H1 (cell line): ENCODE results near the gene SCAF1. TPM values are rescaled to one million over a fixed set of nuclear protein-coding genes. Genes with fewer than 3 reads are reported as not detected.

Source experiments
- CTCF ChIA-PET: fragments of 300-600 bp; sonication (Branson Sonifier 250); formaldehyde crosslinking; loops from one replicate; lab custom pipeline; 2021; ENCODE audit not compliant: partially characterized antibody; lab: Charles Lee
- POLR2A ChIA-PET: fragments of 300-600 bp; sonication (Branson Sonifier 250); formaldehyde crosslinking; loops from one replicate; lab custom pipeline; 2021; ENCODE audit warnings: inconsistent platforms; ENCODE audit not compliant: partially characterized antibody; lab: Charles Lee
- DNase-seq, 2 experiments: peaks; one replicate each; pipeline versions ENCODE4 v3.0.0 to v3.0.0-alpha.2; 2010 to 2022; ENCODE audit warnings: low spot score in 2 of 2, low read depth in 1 of 2, mixed read lengths in 1 of 2
- FAIRE-seq: peaks from 2 replicates; lab custom pipeline; 2011; peaks lifted over from hg19 to GRCh38; lab: Jason Lieb, UNC
- H2AFZ ChIP-seq: 2 replicates; pipeline ENCODE4 v1.8.1; 2012; ENCODE audit warnings: low read length, inconsistent platforms
- H2AK5ac ChIP-seq: 2 replicates; pipeline ENCODE4 v1.6.1; 2013; ENCODE audit warnings: low read depth, low read length
- H2BK120ac ChIP-seq: replicated peaks from 2 replicates; pipeline ENCODE3; 2013; ENCODE audit warnings: low read depth, low read length, inconsistent platforms
- H2BK12ac ChIP-seq: 2 replicates; pipeline ENCODE4 v1.6.1; 2013; ENCODE audit warnings: low read depth, low read length
- H2BK15ac ChIP-seq: 2 replicates; pipeline ENCODE4 v1.6.1; 2013; ENCODE audit warnings: low read length
- H2BK20ac ChIP-seq: 2 replicates; pipeline ENCODE4 v1.6.1; 2013; ENCODE audit warnings: low read length
- H2BK5ac ChIP-seq: 2 replicates; pipeline ENCODE4 v1.6.1; 2013; ENCODE audit warnings: low read depth, low read length
- H3K14ac ChIP-seq: 2 replicates; pipeline ENCODE4 v1.6.1; 2013; ENCODE audit warnings: inconsistent platforms; ENCODE audit not compliant: insufficient read length
- H3K18ac ChIP-seq: 2 replicates; pipeline ENCODE4 v1.6.1; 2013; ENCODE audit warnings: low read length; ENCODE audit errors: extremely low read depth
- H3K23ac ChIP-seq: 2 replicates; pipeline ENCODE4 v1.6.1; 2013; ENCODE audit warnings: inconsistent platforms; ENCODE audit not compliant: insufficient read length
- H3K23me2 ChIP-seq: 2 replicates; pipeline ENCODE4 v1.6.1; 2013; ENCODE audit warnings: low read depth, low read length
- H3K27ac ChIP-seq: 2 replicates; pipeline ENCODE4 v1.6.1; 2011; ENCODE audit warnings: low read depth, low read length, inconsistent platforms
- H3K27me3 ChIP-seq, 4 experiments: replicated peaks in 1 of 4; 1 replicate in 1 of 4; 2 replicates in 3 of 4; pipeline versions ENCODE4 v1.6.1 to v1.8.1; 2011 to 2013; ENCODE audit warnings: low read length in 3 of 4, mild to moderate bottlenecking in 3 of 4, inconsistent platforms in 2 of 4, mixed read lengths in 2 of 4, moderate library complexity in 1 of 4; ENCODE audit not compliant: control insufficient read depth in 3 of 4, insufficient read depth in 3 of 4; ENCODE audit errors: extremely low read depth in 1 of 4
- H3K36me3 ChIP-seq, 4 experiments: 2 replicates each; pipeline versions ENCODE4 v1.6.1 to v1.8.1; 2011 to 2013; ENCODE audit warnings: mild to moderate bottlenecking in 4 of 4, low read length in 3 of 4, moderate library complexity in 2 of 4, control low read depth in 1 of 4, inconsistent platforms in 1 of 4; ENCODE audit not compliant: insufficient read depth in 4 of 4, control insufficient read depth in 2 of 4
- H3K4ac ChIP-seq: replicated peaks from 2 replicates; pipeline ENCODE3; 2013; ENCODE audit warnings: low read length, low read depth, mixed read lengths, inconsistent platforms; ENCODE audit not compliant: insufficient read length
- H3K4me1 ChIP-seq, 4 experiments: replicated peaks in 1 of 4; 1 replicate in 1 of 4; 2 replicates in 3 of 4; pipeline versions ENCODE4 v1.6.1 to v1.8.1; 2011 to 2013; ENCODE audit warnings: low read length in 3 of 4, inconsistent platforms in 2 of 4, mixed read lengths in 1 of 4; ENCODE audit not compliant: insufficient read depth in 4 of 4, control insufficient read depth in 3 of 4
- H3K4me2 ChIP-seq, 2 experiments: 2 replicates each; pipeline versions ENCODE4 v1.6.1 to v1.8.1; 2011 to 2013; ENCODE audit warnings: low read depth in 2 of 2, low read length in 2 of 2, control low read depth in 1 of 2, inconsistent platforms in 1 of 2, mild to moderate bottlenecking in 1 of 2; ENCODE audit not compliant: insufficient read depth in 1 of 2
- H3K4me3 ChIP-seq, 4 experiments: fragments of 200-600, 300-600 bp in 1 of 4; sonication (generic), shearing (Covaris generic), sonication (Bioruptor Twin) in 1 of 4; 2 replicates each; pipeline versions ENCODE4 v1.5.1 to v1.8.1; 2011 to 2016; ENCODE audit warnings: low read length in 4 of 4, low read depth in 3 of 4, control low read depth in 2 of 4, inconsistent platforms in 2 of 4, mild to moderate bottlenecking in 2 of 4, mixed read lengths in 1 of 4, moderate library complexity in 1 of 4; ENCODE audit not compliant: insufficient read depth in 2 of 4; ENCODE audit errors: extremely low read depth in 1 of 4
- H3K56ac ChIP-seq: replicated peaks from 2 replicates; pipeline ENCODE3; 2013; ENCODE audit warnings: low read depth, mild to moderate bottlenecking, mixed read lengths, low read length, inconsistent platforms; ENCODE audit not compliant: insufficient read length
- H3K79me1 ChIP-seq: 2 replicates; pipeline ENCODE4 v1.6.1; 2013; ENCODE audit warnings: low read depth, low read length, control low read depth
- H3K79me2 ChIP-seq, 2 experiments: 2 replicates each; pipeline versions ENCODE4 v1.6.1 to v1.8.1; 2012 to 2013; ENCODE audit warnings: low read length in 2 of 2, mild to moderate bottlenecking in 2 of 2, inconsistent platforms in 1 of 2; ENCODE audit not compliant: insufficient read depth in 2 of 2, control insufficient read depth in 1 of 2
- H3K9ac ChIP-seq, 4 experiments: replicated peaks in 1 of 4; 1 replicate in 1 of 4; 2 replicates in 3 of 4; pipeline versions ENCODE4 v1.6.1 to v1.8.1; 2011 to 2013; ENCODE audit warnings: low read depth in 3 of 4, low read length in 3 of 4, control low read depth in 2 of 4, mild to moderate bottlenecking in 2 of 4, moderate library complexity in 2 of 4, inconsistent platforms in 1 of 4; ENCODE audit errors: extremely low read depth in 1 of 4
- H3K9me3 ChIP-seq, 2 experiments: 2 replicates each; pipeline versions ENCODE4 v1.6.1 to v1.8.1; 2012 to 2013; ENCODE audit warnings: mild to moderate bottlenecking in 2 of 2, moderate library complexity in 2 of 2, control low read depth in 1 of 2, inconsistent platforms in 1 of 2, low read depth in 1 of 2, low read length in 1 of 2, mixed read lengths in 1 of 2; ENCODE audit not compliant: insufficient read depth in 2 of 2
- H4K20me1 ChIP-seq, 2 experiments: replicated peaks in 1 of 2; 2 replicates each; pipeline versions ENCODE3 to v1.8.1; 2011 to 2013; ENCODE audit warnings: inconsistent platforms in 2 of 2, low read length in 2 of 2, mild to moderate bottlenecking in 1 of 2; ENCODE audit not compliant: insufficient read depth in 2 of 2, control insufficient read depth in 1 of 2
- H4K5ac ChIP-seq: 2 replicates; pipeline ENCODE4 v1.6.1; 2013; ENCODE audit warnings: low read length, low read depth, mixed read lengths, inconsistent platforms; ENCODE audit not compliant: insufficient read length
- H4K8ac ChIP-seq: 2 replicates; pipeline ENCODE4 v1.8.0; 2013; ENCODE audit warnings: mild to moderate bottlenecking, moderate library complexity, low read length, inconsistent platforms; ENCODE audit not compliant: insufficient read depth; ENCODE audit errors: extremely low read depth
- H4K91ac ChIP-seq: replicated peaks from 2 replicates; pipeline ENCODE3; 2013; ENCODE audit warnings: low read length, mixed read lengths, inconsistent platforms; ENCODE audit not compliant: insufficient read length
- BACH1 ChIP-seq: IDR thresholded peaks from 2 replicates; pipeline ENCODE4 v1.6.1; 2012; ENCODE audit warnings: low read length, improper control_type of control experiment
- EP300 ChIP-seq, 2 experiments: IDR thresholded peaks; 1 replicate in 1 of 2; 2 replicates in 1 of 2; pipeline ENCODE4 v1.6.1; 2011 to 2012; ENCODE audit warnings: low read depth in 2 of 2, low read length in 2 of 2, mild to moderate bottlenecking in 2 of 2, borderline replicate concordance in 1 of 2, inconsistent platforms in 1 of 2, moderate library complexity in 1 of 2
- KDM4A ChIP-seq: IDR thresholded peaks from one replicate; pipeline ENCODE4 v1.7.1; 2012; ENCODE audit warnings: low read depth, mild to moderate bottlenecking, moderate library complexity, low read length, inconsistent platforms; ENCODE audit not compliant: severe bottlenecking
- SRF ChIP-seq: IDR thresholded peaks from 2 replicates; pipeline ENCODE4 v1.6.1; 2011; ENCODE audit warnings: mild to moderate bottlenecking, low read depth, low read length, moderate library complexity
- TEAD4 ChIP-seq: IDR thresholded peaks from 2 replicates; pipeline ENCODE4 v1.6.1; 2012; ENCODE audit warnings: low read depth, low read length, inconsistent platforms, mixed read lengths
- ZNF274 ChIP-seq: IDR thresholded peaks from 2 replicates; pipeline ENCODE4 v1.7.0; 2012; ENCODE audit warnings: low read length, borderline replicate concordance; ENCODE audit errors: extremely low read depth
- WGBS, 2 experiments: shearing (Covaris generic) in 1 of 2; methylation state at CpG; one replicate each; pipeline versions ENCODE4 v1.1.6 to v1.1.7; 2013 to 2015; ENCODE audit warnings: low lambda C conversion rate in 2 of 2, mixed read lengths in 2 of 2, inconsistent platforms in 1 of 2, low coverage in 1 of 2, missing lambda C conversion rate in 1 of 2; ENCODE audit not compliant: insufficient replicate concordance in 2 of 2, insufficient coverage in 1 of 2, insufficient read length in 1 of 2; ENCODE audit errors: extremely low coverage in 1 of 2, missing lambda C conversion rate in 1 of 2; 5-methylcytosine and 5-hydroxymethylcytosine counted together
- polyA plus RNA-seq, 7 experiments: library from polyadenylated mRNA; depleted of rRNA in 3 of 7; stranded (reverse) in 5 of 7; unstranded in 2 of 7; fragments of >200 nt in 5 of 7; fragments of 200-250 nt in 2 of 7; gene quantifications; 1 replicate in 5 of 7; 2 replicates in 1 of 7; 4 replicates in 1 of 7; pipeline versions ENCODE4 v1.2.1 to v1.2.3, GENCODE V29; 2011 to 2013; ENCODE audit warnings: missing spikeins in 2 of 7, mixed read lengths in 2 of 7
- total RNA-seq: library from RNA; stranded (reverse); fragmentation: NEBNext Ultra II Directional; extraction: Animal tissue kit (Norgen Biotek cat#: 25700); gene quantifications from 2 replicates; pipeline ENCODE4 v1.2.1, GENCODE V29; 2021
- TF ChIP-seq, protein P1 (sequence below): IDR thresholded peaks from 2 replicates; pipeline ENCODE4 v1.6.1; 2012; ENCODE audit warnings: low read length, inconsistent platforms
- TF ChIP-seq, protein P2 (sequence below): IDR thresholded peaks from 2 replicates; pipeline ENCODE4 v1.6.1; 2012; ENCODE audit warnings: inconsistent platforms

The SCAF1 gene
- total and polyA plus RNA-seq, 2 of the 8 experiments (the other 6 are each of a cell fraction or from before 2014, with no cell fraction given) = 9.7 to 81.7 TPM

DNA sequence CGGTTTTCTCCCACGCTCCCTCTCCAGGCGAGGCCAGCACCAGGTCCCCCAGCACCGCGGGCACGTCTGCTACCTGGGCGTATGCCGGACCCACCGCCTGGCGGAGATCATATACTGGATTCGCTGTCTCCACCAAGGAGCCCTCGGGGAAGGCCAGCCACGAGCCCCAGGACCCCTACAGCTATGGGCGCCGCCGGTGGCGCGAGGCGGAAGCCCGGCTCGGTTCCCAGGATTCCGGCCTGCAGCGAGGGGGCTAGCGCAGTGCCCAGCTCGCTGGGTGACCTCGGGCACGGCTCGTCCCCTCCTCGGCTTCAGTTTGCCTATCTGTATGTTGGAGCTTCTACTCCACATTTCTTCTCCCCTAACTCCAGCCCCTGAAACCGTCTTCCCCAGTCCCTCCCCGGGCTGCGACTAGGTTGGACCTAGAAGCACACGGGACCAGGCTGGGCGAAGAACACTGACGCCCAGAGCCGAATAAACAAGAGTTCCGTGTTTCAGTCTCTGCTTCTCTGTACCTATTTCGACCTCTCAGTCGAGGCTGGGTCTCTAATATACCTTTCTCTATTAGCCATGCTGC is 48.2 kb downstream of the SCAF1 start:
- H2AFZ ChIP-seq = no peak overlapping the region
- H3K27ac ChIP-seq = peak overlapping the region; percentile 57; the same call in 1 of the 2 replicates
- no peak overlapping the region for H4K8ac ChIP-seq
- H3K56ac ChIP-seq = peak overlapping the region; percentile 63
- H3K4me2 ChIP-seq = peak overlapping the region; percentile 93 to 99
- peaks cover 20% of the 10 kb centered on the region for H3K23me2 ChIP-seq
- H4K20me1 ChIP-seq = peaks cover 7 to 25% of the 10 kb centered on the region in 2 experiments
- FAIRE-seq (no peak), DNase-seq (no peak)
- POLR2A ChIA-PET = interaction anchor here (0.5 to 12.2 kb wide), 38 partner anchors 10 to 194 kb away, joined by 3 to 168 read pairs (median 4); partner anchors contain the start of genes AKT1S1, AP2A1, BCL2L12 and FUZ
- H2AK5ac ChIP-seq = no peak overlapping the region; the same call in 1 of the 2 replicates
- H3K4me3 ChIP-seq = peak overlapping the region; percentile 88 to 94 (median 92)
- 2% methylated on average over 39 of the region's 39 CpGs; no CpG with 5 or more reads in 1 of the 2 experiments for WGBS, 2 experiments
- H3K27me3 ChIP-seq = no peaks in the 10 kb centered on the region
- H3K79me2 ChIP-seq = peaks cover 0 to 12% of the 10 kb centered on the region in 2 experiments; a peak in 1 of 4 replicates
- TF ChIP-seq TEAD4 (no peak), SRF (no peak), KDM4A (peak; percentile 49), ZNF274 (no peak), EP300 (IDR thresholded peaks at IDR 0.05; ENCODE audit: borderline replicate concordance in 1 of 2, low read depth in 2 of 2, low read length in 2 of 2) (no peak), BACH1 (no peak)
- TF ChIP-seq, protein P1, sequence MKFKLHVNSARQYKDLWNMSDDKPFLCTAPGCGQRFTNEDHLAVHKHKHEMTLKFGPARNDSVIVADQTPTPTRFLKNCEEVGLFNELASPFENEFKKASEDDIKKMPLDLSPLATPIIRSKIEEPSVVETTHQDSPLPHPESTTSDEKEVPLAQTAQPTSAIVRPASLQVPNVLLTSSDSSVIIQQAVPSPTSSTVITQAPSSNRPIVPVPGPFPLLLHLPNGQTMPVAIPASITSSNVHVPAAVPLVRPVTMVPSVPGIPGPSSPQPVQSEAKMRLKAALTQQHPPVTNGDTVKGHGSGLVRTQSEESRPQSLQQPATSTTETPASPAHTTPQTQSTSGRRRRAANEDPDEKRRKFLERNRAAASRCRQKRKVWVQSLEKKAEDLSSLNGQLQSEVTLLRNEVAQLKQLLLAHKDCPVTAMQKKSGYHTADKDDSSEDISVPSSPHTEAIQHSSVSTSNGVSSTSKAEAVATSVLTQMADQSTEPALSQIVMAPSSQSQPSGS = 0 out of 2 replicates have a peak, but pooled peaks have one; percentile 8
- TF ChIP-seq, protein P2, sequence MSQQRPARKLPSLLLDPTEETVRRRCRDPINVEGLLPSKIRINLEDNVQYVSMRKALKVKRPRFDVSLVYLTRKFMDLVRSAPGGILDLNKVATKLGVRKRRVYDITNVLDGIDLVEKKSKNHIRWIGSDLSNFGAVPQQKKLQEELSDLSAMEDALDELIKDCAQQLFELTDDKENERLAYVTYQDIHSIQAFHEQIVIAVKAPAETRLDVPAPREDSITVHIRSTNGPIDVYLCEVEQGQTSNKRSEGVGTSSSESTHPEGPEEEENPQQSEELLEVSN = 0 out of 2 replicates have a peak, but pooled peaks have one; percentile 20
- H2BK12ac ChIP-seq = 0 out of 2 replicates have a peak overlapping the region, but pooled peaks have one; percentile 60
- peak overlapping the region; percentile 94 for H3K4ac ChIP-seq
- CTCF ChIA-PET = interaction anchor here (0.6 to 3.4 kb wide), 12 partner anchors 9 to 160 kb away, joined by 3 to 11 read pairs (median 4); partner anchors contain the start of genes IRF3 and PTOV1
- no peak overlapping the region for H4K5ac ChIP-seq
- no peaks in the 10 kb centered on the region for H3K9me3 ChIP-seq
- H3K18ac ChIP-seq = peak overlapping the region; percentile 68
- no peak overlapping the region for H4K91ac ChIP-seq
- H3K23ac ChIP-seq = no peak overlapping the region
- peak overlapping the region; percentile 52 to 91 (median 84) for H3K9ac ChIP-seq
- H3K4me1 ChIP-seq = peaks cover 0 to 25% (median 13%) of the 10 kb centered on the region in 4 experiments; a peak in 6 of 7 replicates
- H2BK120ac ChIP-seq = peak overlapping the region; percentile 10
- no peak overlapping the region for H3K14ac ChIP-seq
- H2BK20ac ChIP-seq = no peak overlapping the region
- H2BK5ac ChIP-seq = peak overlapping the region; percentile 84
- peaks cover 10 to 31% (median 18%) of the 10 kb centered on the region in 4 experiments for H3K36me3 ChIP-seq
- peak overlapping the region; percentile 72; the same call in 1 of the 2 replicates for H2BK15ac ChIP-seq
- H3K79me1 ChIP-seq = peaks cover 6% of the 10 kb centered on the region; the same call in 1 of the 2 replicates
